Prostate gland (tissue), 2 donors: ENCODE measurements around the gene SHROOM3.

Experiments used
- POLR2A ChIP-seq: fragments of 450-650 bp; IDR thresholded peaks from one replicate; pipeline ENCODE4 v1.6.1; 2016; ENCODE audit warnings: antibody characterized with exemption, mild to moderate bottlenecking
- TF ChIP-seq, protein P1 (sequence below), 4 experiments: fragments of 200-600 bp in 2 of 4; fragments of 450-650 bp in 2 of 4; sonication (generic) in 2 of 4; IDR thresholded peaks; 1 replicate in 3 of 4; 2 replicates in 1 of 4; pipeline ENCODE4 v1.5.1; 2016 to 2019; ENCODE audit warnings: antibody characterized with exemption in 4 of 4, mild to moderate bottlenecking in 2 of 4, moderate library complexity in 2 of 4

DNA sequence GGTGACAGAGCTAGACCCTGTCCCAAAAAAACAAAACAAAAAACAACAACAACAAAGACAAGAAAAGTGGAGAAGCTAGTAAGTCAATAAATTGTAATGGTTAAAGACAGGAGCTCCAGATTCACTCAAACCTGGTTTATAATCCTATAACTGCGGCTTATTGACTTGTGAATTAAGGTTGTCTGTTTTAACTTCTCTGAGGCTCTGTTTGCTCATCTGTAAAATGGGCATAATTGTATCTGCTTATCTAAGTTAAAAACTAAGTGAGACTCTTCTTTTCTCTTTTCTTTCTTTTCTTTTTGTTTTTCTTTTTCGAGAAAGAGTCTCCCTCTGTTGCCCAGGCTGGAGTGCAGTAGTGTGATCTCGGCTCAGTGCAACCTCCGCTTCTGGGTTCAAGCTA lies 378.0 kb downstream of the SHROOM3 start:
- TF ChIP-seq, protein P1, sequence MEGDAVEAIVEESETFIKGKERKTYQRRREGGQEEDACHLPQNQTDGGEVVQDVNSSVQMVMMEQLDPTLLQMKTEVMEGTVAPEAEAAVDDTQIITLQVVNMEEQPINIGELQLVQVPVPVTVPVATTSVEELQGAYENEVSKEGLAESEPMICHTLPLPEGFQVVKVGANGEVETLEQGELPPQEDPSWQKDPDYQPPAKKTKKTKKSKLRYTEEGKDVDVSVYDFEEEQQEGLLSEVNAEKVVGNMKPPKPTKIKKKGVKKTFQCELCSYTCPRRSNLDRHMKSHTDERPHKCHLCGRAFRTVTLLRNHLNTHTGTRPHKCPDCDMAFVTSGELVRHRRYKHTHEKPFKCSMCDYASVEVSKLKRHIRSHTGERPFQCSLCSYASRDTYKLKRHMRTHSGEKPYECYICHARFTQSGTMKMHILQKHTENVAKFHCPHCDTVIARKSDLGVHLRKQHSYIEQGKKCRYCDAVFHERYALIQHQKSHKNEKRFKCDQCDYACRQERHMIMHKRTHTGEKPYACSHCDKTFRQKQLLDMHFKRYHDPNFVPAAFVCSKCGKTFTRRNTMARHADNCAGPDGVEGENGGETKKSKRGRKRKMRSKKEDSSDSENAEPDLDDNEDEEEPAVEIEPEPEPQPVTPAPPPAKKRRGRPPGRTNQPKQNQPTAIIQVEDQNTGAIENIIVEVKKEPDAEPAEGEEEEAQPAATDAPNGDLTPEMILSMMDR (IDR thresholded peaks at IDR 0.05), result no peak
- no peak for TF ChIP-seq POLR2A
